ENCODE data around the gene RUVBL1.

DNA sequence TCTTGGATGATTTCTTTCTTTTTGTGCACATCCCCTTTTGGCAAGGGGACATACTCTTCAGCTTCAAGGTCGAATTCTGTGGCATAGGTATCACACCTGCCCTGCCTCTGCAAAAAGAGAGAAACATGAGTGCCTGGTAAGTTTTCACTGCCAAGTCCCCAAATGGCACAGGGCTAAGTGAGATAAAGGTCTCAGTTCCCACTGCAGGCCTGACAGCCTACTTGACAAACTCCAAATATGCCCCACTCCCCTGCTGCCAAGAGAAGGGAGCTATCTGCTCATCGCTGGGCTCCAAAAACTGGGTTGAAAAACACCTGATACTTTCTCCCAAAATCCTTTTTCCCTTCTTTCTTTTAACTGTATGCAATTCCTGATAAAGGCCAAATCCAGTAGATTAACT lies 23.0 kb downstream of the RUVBL1 start:
- TF ChIP-seq, protein P1, sequence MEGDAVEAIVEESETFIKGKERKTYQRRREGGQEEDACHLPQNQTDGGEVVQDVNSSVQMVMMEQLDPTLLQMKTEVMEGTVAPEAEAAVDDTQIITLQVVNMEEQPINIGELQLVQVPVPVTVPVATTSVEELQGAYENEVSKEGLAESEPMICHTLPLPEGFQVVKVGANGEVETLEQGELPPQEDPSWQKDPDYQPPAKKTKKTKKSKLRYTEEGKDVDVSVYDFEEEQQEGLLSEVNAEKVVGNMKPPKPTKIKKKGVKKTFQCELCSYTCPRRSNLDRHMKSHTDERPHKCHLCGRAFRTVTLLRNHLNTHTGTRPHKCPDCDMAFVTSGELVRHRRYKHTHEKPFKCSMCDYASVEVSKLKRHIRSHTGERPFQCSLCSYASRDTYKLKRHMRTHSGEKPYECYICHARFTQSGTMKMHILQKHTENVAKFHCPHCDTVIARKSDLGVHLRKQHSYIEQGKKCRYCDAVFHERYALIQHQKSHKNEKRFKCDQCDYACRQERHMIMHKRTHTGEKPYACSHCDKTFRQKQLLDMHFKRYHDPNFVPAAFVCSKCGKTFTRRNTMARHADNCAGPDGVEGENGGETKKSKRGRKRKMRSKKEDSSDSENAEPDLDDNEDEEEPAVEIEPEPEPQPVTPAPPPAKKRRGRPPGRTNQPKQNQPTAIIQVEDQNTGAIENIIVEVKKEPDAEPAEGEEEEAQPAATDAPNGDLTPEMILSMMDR (conservative IDR thresholded peaks at IDR 0.05), result no peak
- no peak for TF ChIP-seq EZH2 (IDR thresholded peaks at IDR 0.05; ENCODE audit: low read depth)
